ENCODE data around the gene USP31. TPM values are rescaled to one million over a fixed set of nuclear protein-coding genes. Genes with fewer than 3 reads are reported as not detected.
A peak's percentile ranks its signal among the peaks of the same experiment; 100 is the strongest.

Gene USP31
- total RNA-seq, 1 donor = 6.2 TPM

DNA sequence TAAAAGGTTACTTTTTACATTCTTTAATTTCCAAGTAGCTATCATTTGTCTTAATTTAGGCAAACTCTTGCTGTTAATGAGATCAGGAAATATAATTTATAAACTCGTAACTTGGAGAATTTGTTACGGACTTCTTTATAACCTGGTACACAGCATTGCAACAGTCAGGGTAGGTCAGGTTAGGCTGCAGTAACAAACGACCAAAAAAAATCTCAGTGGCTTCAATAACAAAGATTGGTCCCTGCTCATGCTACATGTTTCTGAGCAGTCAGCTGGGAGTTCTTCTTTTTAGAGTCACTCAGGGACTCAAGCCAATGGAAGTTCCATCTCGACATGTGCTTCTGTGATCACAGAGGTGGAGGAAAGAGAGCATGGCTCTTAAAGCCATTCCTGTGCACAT, 110.1 kb downstream of the USP31 start:
- Histone ChIP-seq H3K9me3 (ENCODE audit: low read depth, low read length) (no peaks in the 10 kb centered on the region), H3K4me1 (ENCODE audit: insufficient read depth, low read length) (no peaks in the 10 kb centered on the region), H3K4me3 (ENCODE audit: insufficient read depth, low read length) (no peak overlapping the region), H3K27me3 (ENCODE audit: insufficient read depth, low read length) (no peaks in the 10 kb centered on the region), H3K79me2 (ENCODE audit: insufficient read depth, low read length) (no peaks in the 10 kb centered on the region), H2AFZ (ENCODE audit: low read length) (no peak overlapping the region), H3K27ac (ENCODE audit: low read depth, low read length) (no peak overlapping the region), H4K20me1 (ENCODE audit: insufficient read depth, low read length) (no peaks in the 10 kb centered on the region), H3K36me3 (ENCODE audit: insufficient read depth, low read length) (no peaks in the 10 kb centered on the region), H3K4me2 (ENCODE audit: insufficient read depth, low read length) (no peak overlapping the region)
- TF ChIP-seq, protein P1, sequence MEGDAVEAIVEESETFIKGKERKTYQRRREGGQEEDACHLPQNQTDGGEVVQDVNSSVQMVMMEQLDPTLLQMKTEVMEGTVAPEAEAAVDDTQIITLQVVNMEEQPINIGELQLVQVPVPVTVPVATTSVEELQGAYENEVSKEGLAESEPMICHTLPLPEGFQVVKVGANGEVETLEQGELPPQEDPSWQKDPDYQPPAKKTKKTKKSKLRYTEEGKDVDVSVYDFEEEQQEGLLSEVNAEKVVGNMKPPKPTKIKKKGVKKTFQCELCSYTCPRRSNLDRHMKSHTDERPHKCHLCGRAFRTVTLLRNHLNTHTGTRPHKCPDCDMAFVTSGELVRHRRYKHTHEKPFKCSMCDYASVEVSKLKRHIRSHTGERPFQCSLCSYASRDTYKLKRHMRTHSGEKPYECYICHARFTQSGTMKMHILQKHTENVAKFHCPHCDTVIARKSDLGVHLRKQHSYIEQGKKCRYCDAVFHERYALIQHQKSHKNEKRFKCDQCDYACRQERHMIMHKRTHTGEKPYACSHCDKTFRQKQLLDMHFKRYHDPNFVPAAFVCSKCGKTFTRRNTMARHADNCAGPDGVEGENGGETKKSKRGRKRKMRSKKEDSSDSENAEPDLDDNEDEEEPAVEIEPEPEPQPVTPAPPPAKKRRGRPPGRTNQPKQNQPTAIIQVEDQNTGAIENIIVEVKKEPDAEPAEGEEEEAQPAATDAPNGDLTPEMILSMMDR (IDR thresholded peaks at IDR 0.05; ENCODE audit: extremely low read depth, low read depth, low read length) = no peak
- no peak for DNase-seq (ENCODE audit: insufficient read length, low spot score, missing footprints)

DNA sequence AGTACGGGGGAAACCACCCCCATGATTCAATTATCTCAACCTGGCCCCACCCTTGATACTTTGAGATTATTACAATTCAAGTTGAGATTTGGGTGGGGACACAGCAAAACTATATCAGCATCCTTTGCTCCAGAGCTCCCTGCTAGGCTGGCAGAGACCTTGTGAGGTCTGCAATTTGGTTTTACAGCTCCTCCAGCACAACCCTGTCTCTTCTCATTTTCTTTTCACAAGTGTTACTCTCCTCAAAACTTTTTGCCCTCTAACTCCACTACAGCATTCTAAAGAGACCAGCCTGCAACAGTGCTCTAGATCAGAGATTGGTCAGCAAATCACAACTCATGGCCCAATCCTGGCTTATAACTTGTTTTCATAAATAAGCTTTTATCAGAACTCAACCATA, 114.0 kb downstream of the USP31 start:
- no peaks in the 10 kb centered on the region for H3K4me1 ChIP-seq (ENCODE audit: insufficient read depth, low read length)
- H3K36me3 ChIP-seq (ENCODE audit: insufficient read depth, low read length) = no peaks in the 10 kb centered on the region
- no peaks in the 10 kb centered on the region for H4K20me1 ChIP-seq (ENCODE audit: insufficient read depth, low read length)
- TF ChIP-seq, protein P1 (IDR thresholded peaks at IDR 0.05; ENCODE audit: extremely low read depth, low read depth, low read length) = no peak
- H3K4me3 ChIP-seq (ENCODE audit: insufficient read depth, low read length) = no peak overlapping the region
- H3K79me2 ChIP-seq (ENCODE audit: insufficient read depth, low read length) = no peaks in the 10 kb centered on the region
- H3K4me2 ChIP-seq (ENCODE audit: insufficient read depth, low read length) = no peak overlapping the region
- H2AFZ ChIP-seq (ENCODE audit: low read length) = no peak overlapping the region
- no peak overlapping the region for H3K27ac ChIP-seq (ENCODE audit: low read depth, low read length)
- H3K27me3 ChIP-seq (ENCODE audit: insufficient read depth, low read length) = no peaks in the 10 kb centered on the region
- DNase-seq (ENCODE audit: insufficient read length, low spot score, missing footprints) = no peak
- H3K9me3 ChIP-seq (ENCODE audit: low read depth, low read length) = no peaks in the 10 kb centered on the region

- TF ChIP-seq, protein P1 (IDR thresholded peaks at IDR 0.05; ENCODE audit: extremely low read depth, low read depth, low read length) = no peak
- peak; percentile 37 for DNase-seq (ENCODE audit: insufficient read length, low spot score, missing footprints)
- H3K36me3 ChIP-seq (ENCODE audit: insufficient read depth, low read length) = no peaks in the 10 kb centered on the region
- no peak overlapping the region for H3K4me3 ChIP-seq (ENCODE audit: insufficient read depth, low read length)
- H3K9me3 ChIP-seq (ENCODE audit: low read depth, low read length) = no peaks in the 10 kb centered on the region
- H2AFZ ChIP-seq (ENCODE audit: low read length) = no peak overlapping the region
- H3K27me3 ChIP-seq (ENCODE audit: insufficient read depth, low read length) = no peaks in the 10 kb centered on the region
- H3K4me2 ChIP-seq (ENCODE audit: insufficient read depth, low read length) = no peak overlapping the region
- no peaks in the 10 kb centered on the region for H4K20me1 ChIP-seq (ENCODE audit: insufficient read depth, low read length)
- no peaks in the 10 kb centered on the region for H3K4me1 ChIP-seq (ENCODE audit: insufficient read depth, low read length)
- H3K79me2 ChIP-seq (ENCODE audit: insufficient read depth, low read length) = no peaks in the 10 kb centered on the region
- no peak overlapping the region for H3K27ac ChIP-seq (ENCODE audit: low read depth, low read length)
Observed at GRCh38 chr16:23031508-23032098, 117.6 kb downstream of the USP31 start.

DNA sequence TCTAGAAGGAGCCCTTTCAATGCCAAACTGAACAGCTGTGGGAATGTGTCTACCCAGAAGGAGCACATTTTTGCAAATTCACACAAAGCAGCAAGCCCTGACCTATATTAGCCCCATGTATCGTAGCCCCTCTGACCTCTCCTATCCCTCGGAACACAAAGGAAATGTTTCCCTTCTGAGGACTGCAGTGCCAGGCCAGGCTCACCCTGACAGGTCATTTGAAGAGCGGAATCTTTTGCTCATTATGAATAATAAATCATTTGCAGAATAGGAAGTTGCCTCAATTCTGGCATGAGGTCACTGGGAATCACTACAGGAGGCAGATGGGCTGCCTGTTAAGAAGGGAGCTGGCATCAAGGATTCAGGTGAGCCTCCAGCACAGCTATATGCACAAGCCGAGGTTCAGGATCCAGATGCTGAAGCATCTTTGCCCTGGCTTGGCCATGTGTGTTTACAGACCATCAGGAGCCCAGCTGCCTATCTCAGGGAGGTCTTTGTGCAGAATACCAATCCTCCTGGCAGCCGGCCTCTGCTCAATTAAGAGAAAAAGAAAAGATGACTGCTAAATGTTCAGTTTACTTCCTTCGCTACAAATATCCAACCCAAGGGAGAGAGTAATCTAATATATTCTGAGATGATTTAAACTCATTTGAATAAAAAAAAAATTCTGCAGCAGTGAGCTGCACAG, 119.4 kb downstream of the USP31 start:
- no peak overlapping the region for H3K27ac ChIP-seq (ENCODE audit: low read depth, low read length)
- no peaks in the 10 kb centered on the region for H3K27me3 ChIP-seq (ENCODE audit: insufficient read depth, low read length)
- no peaks in the 10 kb centered on the region for H3K4me1 ChIP-seq (ENCODE audit: insufficient read depth, low read length)
- no peak overlapping the region for H2AFZ ChIP-seq (ENCODE audit: low read length)
- H3K79me2 ChIP-seq (ENCODE audit: insufficient read depth, low read length) = no peaks in the 10 kb centered on the region
- no peak overlapping the region for H3K4me2 ChIP-seq (ENCODE audit: insufficient read depth, low read length)
- TF ChIP-seq, protein P1 (IDR thresholded peaks at IDR 0.05; ENCODE audit: extremely low read depth, low read depth, low read length) = no peak
- H4K20me1 ChIP-seq (ENCODE audit: insufficient read depth, low read length) = no peaks in the 10 kb centered on the region
- H3K36me3 ChIP-seq (ENCODE audit: insufficient read depth, low read length) = no peaks in the 10 kb centered on the region
- no peak for DNase-seq (ENCODE audit: insufficient read length, low spot score, missing footprints)
- H3K4me3 ChIP-seq (ENCODE audit: insufficient read depth, low read length) = no peak overlapping the region
- H3K9me3 ChIP-seq (ENCODE audit: low read depth, low read length) = no peaks in the 10 kb centered on the region
